ENCODE measurements around the gene LAMA3.

LAMA3 gene

GRCh38 chr18:23776306-23776705 is 87.1 kb downstream of the LAMA3 start:
- TF ChIP-seq ZNF274 (IDR thresholded peaks at IDR 0.05; ENCODE audit: low read depth, low read length), result no peak
- no peak overlapping the region for H3K4me3 ChIP-seq (ENCODE audit: low read length)

GRCh38 chr18:23778828-23779227 is 89.6 kb downstream of the LAMA3 start:
- no peak for TF ChIP-seq ZNF274 (IDR thresholded peaks at IDR 0.05; ENCODE audit: low read depth, low read length)
- no peak overlapping the region for H3K4me3 ChIP-seq (ENCODE audit: low read length)

- TF ChIP-seq ZNF274 (IDR thresholded peaks at IDR 0.05; ENCODE audit: low read depth, low read length), result no peak
- no peak overlapping the region for H3K4me3 ChIP-seq (ENCODE audit: low read length)
These were observed 90.5 kb downstream of the LAMA3 start for GRCh38 chr18:23779696-23780303.

DNA sequence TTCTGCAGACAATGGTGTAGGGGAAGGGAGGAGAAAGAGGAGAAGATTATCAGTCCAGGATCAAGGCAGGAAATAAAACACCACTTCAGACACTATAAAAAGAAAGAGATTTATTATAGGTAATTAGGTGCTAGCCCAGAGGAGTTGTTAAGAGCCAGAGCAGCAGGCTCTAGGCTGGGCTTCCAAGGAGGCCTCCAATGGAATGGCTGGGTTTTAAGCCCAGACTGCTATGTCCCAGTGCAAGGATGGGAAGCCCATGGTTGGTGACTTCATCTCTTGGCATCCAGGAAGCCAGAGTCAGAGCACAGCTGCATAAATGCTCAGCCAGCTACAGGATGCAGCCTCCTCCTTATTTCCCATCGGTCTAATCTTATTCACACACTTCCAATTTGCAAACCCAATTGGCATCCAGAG is 95.6 kb downstream of the LAMA3 start:
- H3K4me3 ChIP-seq (ENCODE audit: low read length), result no peak overlapping the region
- TF ChIP-seq ZNF274 (IDR thresholded peaks at IDR 0.05; ENCODE audit: low read depth, low read length), result no peak

DNA sequence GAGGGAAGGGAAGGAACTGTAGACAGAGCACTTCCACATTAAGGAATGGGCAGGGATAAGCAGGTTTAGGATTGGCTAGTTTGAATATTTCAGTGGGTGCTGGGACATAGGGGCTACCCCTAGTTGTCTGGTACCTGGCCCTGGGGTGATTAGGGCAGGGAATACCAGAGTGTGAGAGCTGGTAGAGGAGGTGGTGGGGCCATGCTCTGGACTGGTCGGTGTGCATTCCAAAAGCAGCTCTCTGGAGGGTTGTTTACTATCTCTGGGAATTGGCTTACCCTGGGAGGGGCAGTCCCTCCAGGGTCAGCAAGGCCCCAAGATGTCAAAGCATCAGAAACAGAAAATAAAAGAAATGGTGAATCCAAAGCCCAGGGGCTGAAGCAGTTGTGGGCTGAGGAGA is 103.8 kb downstream of the LAMA3 start:
- no peak overlapping the region for H3K4me3 ChIP-seq (ENCODE audit: low read length)
- no peak for TF ChIP-seq ZNF274 (IDR thresholded peaks at IDR 0.05; ENCODE audit: low read depth, low read length)

GRCh38 chr18:23793985-23794867 is 105.0 kb downstream of the LAMA3 start:
- no peak for TF ChIP-seq ZNF274 (IDR thresholded peaks at IDR 0.05; ENCODE audit: low read depth, low read length)
- no peak overlapping the region for H3K4me3 ChIP-seq (ENCODE audit: low read length)

DNA sequence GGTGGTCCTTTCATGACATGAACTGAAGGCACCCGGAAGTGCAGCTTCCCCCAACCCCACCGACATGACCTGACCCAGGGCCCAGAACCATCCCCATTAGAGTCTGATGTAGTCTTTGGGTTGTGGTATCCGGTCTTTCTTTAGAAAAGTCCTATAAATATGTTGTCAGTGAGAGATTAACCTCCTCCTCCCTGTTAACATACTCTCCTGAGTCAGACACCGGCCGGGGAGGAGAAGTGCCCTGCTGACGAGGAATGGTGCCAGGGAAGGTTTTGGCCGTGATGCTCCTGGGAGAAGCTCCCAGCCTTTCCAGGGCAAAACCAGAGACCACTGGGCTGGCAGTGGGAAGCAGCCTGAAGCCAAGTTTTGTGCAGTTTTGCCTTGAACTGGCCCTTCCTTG is 109.0 kb downstream of the LAMA3 start:
- no peak overlapping the region for H3K4me3 ChIP-seq (ENCODE audit: low read length)
- no peak for TF ChIP-seq ZNF274 (IDR thresholded peaks at IDR 0.05; ENCODE audit: low read depth, low read length)

DNA sequence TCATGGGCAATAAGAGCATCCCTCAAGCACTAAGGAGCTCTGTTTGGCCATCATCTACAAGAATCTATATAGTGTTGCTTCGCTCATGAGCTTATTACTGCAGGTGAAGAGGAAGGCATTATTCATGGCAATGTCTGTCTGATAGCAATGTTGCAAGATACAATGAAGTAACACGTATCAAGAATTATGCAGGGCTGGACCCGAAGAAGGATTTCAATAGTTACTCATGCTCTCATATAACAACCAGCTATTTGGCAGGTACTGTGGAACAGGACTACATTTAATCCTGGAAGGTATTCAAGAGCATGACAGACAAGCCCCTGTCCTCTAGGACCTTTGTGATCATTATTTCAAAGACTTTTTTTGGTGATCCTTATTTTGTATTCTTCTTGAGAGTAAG is 109.6 kb downstream of the LAMA3 start:
- TF ChIP-seq ZNF274 (IDR thresholded peaks at IDR 0.05; ENCODE audit: low read depth, low read length), result no peak
- H3K4me3 ChIP-seq (ENCODE audit: low read length), result no peak overlapping the region

DNA sequence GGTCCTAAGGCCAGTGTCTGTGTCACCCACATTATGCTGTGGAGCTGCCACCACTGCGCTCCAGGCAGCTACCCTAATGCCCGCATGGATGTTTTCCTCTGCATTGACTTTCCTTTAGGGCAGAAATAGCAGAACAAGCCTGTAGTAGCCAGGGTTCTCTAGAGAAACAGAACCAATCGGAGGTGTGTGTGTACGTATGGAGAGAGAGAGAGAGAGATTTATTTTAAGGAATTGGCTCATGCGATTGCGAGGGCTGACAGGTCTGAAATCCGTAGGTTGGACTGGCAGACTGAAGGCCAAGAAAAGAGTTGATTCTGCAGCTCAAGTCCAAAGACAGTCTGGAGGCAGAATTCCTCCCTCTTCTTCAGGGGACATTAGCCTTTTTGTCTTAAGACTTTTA is 110.3 kb downstream of the LAMA3 start:
- TF ChIP-seq ZNF274 (IDR thresholded peaks at IDR 0.05; ENCODE audit: low read depth, low read length), result no peak
- no peak overlapping the region for H3K4me3 ChIP-seq (ENCODE audit: low read length)

DNA sequence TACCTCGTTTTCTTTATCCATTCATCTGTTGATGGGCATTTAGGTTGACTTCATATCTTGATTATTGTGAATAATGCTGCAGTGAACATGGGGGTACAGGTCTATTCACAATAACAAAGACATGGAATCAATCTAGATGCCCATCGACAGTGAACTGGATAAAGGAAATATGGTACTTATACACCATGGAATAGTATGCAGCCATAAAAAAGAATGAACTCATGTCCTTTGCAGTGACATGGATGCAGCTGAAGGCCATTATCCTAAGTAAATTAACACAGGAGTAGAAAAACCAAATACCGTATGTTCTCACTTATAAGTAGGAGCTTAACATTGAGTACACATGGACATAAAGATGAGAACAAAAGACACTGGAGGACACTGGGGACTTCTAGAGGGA is 111.6 kb downstream of the LAMA3 start:
- TF ChIP-seq ZNF274 (IDR thresholded peaks at IDR 0.05; ENCODE audit: low read depth, low read length), result no peak
- no peak overlapping the region for H3K4me3 ChIP-seq (ENCODE audit: low read length)

DNA sequence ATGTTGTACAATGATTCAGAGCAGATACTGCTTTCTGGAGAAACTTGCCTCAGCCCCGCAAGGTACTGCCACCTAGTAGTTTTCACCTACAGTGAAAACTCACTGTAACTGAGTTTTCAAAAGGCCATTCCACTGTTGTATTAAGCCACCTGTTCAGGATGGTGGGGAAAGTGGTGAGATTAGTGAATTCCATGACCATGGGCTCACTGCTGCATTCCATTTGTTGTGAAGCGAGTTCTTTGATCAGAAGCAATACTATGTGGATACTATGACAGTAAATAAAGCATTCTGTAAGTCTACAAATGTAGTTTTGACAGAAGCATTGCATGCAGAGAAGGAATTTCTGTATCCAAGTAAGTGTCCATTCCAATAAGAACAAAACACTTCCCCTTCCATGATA is 113.6 kb downstream of the LAMA3 start:
- no peak overlapping the region for H3K4me3 ChIP-seq (ENCODE audit: low read length)
- no peak for TF ChIP-seq ZNF274 (IDR thresholded peaks at IDR 0.05; ENCODE audit: low read depth, low read length)

DNA sequence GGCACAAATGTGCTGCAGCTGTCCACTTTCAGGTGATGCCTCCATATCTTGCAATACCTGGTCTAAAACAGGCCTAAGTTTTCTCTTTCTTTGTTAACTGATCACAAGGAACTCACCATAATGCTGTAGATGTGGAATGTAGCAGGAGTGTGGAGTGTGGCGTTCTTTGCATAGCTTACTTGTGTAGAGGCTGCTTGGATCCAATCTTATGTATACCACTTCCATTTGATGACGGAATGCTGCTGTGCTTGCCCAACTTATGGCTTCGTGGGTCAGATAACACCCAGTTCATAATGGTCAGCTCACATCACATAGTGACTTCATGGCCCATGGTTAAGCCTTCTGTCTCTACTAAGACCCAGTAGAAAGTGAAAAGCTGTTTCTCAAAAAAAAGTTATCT is 114.5 kb downstream of the LAMA3 start:
- H3K4me3 ChIP-seq (ENCODE audit: low read length), result no peak overlapping the region
- TF ChIP-seq ZNF274 (IDR thresholded peaks at IDR 0.05; ENCODE audit: low read depth, low read length), result no peak

- TF ChIP-seq ZNF274 (IDR thresholded peaks at IDR 0.05; ENCODE audit: low read depth, low read length), result no peak
- H3K4me3 ChIP-seq (ENCODE audit: low read length), result no peak overlapping the region
These were observed 116.6 kb downstream of the LAMA3 start for GRCh38 chr18:23805898-23806297.

DNA sequence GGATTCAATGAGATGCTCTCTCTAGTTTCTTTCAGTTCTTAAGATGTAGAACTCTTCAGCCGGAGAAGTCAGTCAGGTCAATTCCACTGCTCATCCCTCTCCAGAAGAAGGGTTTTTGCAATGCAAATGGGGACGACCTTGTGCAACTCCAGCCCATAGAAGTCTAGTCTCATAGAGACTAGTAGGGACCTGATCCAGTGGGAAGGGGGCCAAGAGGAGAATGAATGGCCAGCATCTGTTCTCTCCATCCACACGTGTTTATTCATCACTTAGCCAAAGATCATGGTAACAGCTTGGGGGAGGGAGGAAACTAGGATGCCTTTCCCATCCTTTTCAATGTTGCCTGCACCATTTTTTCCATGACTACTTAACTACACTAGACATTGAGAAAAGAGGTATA is 120.2 kb downstream of the LAMA3 start:
- H3K4me3 ChIP-seq (ENCODE audit: low read length), result no peak overlapping the region
- TF ChIP-seq ZNF274 (IDR thresholded peaks at IDR 0.05; ENCODE audit: low read depth, low read length), result no peak

DNA sequence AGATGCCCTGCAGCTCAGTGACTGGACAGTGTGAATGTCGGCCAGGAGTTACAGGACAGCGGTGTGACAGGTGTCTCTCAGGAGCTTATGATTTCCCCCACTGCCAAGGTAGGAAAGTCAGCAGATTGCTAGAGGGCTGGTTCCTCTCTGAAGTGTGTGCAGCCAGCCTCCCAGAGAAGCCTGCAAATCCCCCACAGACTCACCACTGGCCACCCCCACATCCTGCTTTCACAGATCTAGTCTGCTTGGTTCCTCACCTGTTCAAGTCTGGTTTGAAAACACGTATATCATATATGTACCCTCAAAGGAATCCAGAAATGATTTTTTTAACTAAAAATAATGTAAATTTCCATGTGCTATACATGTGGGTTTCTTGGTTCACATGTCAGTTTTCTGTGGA is 121.1 kb downstream of the LAMA3 start:
- H3K4me3 ChIP-seq (ENCODE audit: low read length), result no peak overlapping the region
- TF ChIP-seq ZNF274 (IDR thresholded peaks at IDR 0.05; ENCODE audit: low read depth, low read length), result no peak

Measured in GM08714 (cell line).